Esophagus squamous epithelium (tissue), 5 donors: ENCODE measurements around the gene ST6GAL2. TPM values are rescaled to one million over a fixed set of nuclear protein-coding genes. Genes with fewer than 3 reads are reported as not detected.

Experiments used
- DNase-seq: peaks from one replicate; lab custom pipeline; 2025; lab: John Stamatoyannopoulos, UW
- H3K27ac ChIP-seq, 4 donors: fragments of 200-600 bp; sonication (generic); one replicate each; pipeline ENCODE4 v1.5.1; 2016 to 2019; ENCODE audit warnings: mild to moderate bottlenecking in 1 of 4
- H3K27me3 ChIP-seq, 4 donors: fragments of 200-600 bp; sonication (generic); 1 replicate in 3 of 4; 2 replicates in 1 of 4; pipeline versions ENCODE4 v1.5.1 to v1.6.0; 2017 to 2021; ENCODE audit warnings: antibody characterized with exemption in 1 of 4
- H3K36me3 ChIP-seq, 3 donors: fragments of 200-600 bp; sonication (generic); one replicate each; pipeline ENCODE4 v1.5.1; 2016 to 2019
- H3K4me1 ChIP-seq, 3 donors: fragments of 200-600 bp; sonication (generic); one replicate each; pipeline ENCODE4 v1.5.1; 2017 to 2019
- H3K4me3 ChIP-seq, 4 donors: fragments of 200-600 bp; sonication (generic); 1 replicate in 3 of 4; 2 replicates in 1 of 4; pipeline ENCODE4 v1.5.1; 2016 to 2019; ENCODE audit warnings: mild to moderate bottlenecking in 2 of 4, moderate library complexity in 1 of 4
- H3K9me3 ChIP-seq, 3 donors: fragments of 200-600 bp; sonication (generic); one replicate each; pipeline ENCODE4 v1.5.1; 2016 to 2019
- POLR2A ChIP-seq, 4 donors: fragments of 450-650 bp; IDR thresholded peaks; one replicate each; pipeline ENCODE4 v1.6.1; 2017; ENCODE audit warnings: antibody characterized with exemption in 4 of 4, mild to moderate bottlenecking in 4 of 4, moderate library complexity in 3 of 4
- WGBS, 2 donors: methylation state at CpG; one replicate each; pipeline ENCODE4 v1.1.5; 2018; 5-methylcytosine and 5-hydroxymethylcytosine counted together
- intact Hi-C: fragments of 100-400 bp; cut with DNase I; formaldehyde crosslinking; loops from one replicate; pipeline ENCODE4 v1.15.0; 2022
- total RNA-seq, 4 donors: library from RNA; depleted of rRNA; stranded (reverse); fragments of >200 nt; gene quantifications; one replicate each; pipeline ENCODE4 v1.1.0, GENCODE V29; 2016
- TF ChIP-seq, protein P1 (sequence below), 6 experiments: fragments of 450-650 bp in 4 of 6; fragments of 200-600 bp in 2 of 6; sonication (generic) in 2 of 6; IDR thresholded peaks; one replicate each; pipeline ENCODE4 v1.5.1; 2016 to 2019; ENCODE audit warnings: antibody characterized with exemption in 6 of 6, mild to moderate bottlenecking in 4 of 6, moderate library complexity in 4 of 6
- donor health status: DM: yes; HTN: yes; CAD: no.

The ST6GAL2 gene
- total RNA-seq, 4 donors from 2014 or later = 0.79 to 7.5 (median 4.4) TPM

GRCh38 chr2:106781196-106781595 is 104.8 kb downstream of the ST6GAL2 start:
- Histone ChIP-seq H3K4me1 (no peaks in the 10 kb centered on the region), H3K36me3 (no peaks in the 10 kb centered on the region), H3K4me3 (no peak overlapping the region), H3K9me3 (no peaks in the 10 kb centered on the region), H3K27ac (no peak overlapping the region), H3K27me3 (no peaks in the 10 kb centered on the region)
- intact Hi-C loops = no loop called here
- WGBS, 2 donors = 80 to 97% methylated on average over 2 to 3 of the region's 3 CpGs
- TF ChIP-seq POLR2A (IDR thresholded peaks at IDR 0.05) = no peak
- TF ChIP-seq, protein P1, sequence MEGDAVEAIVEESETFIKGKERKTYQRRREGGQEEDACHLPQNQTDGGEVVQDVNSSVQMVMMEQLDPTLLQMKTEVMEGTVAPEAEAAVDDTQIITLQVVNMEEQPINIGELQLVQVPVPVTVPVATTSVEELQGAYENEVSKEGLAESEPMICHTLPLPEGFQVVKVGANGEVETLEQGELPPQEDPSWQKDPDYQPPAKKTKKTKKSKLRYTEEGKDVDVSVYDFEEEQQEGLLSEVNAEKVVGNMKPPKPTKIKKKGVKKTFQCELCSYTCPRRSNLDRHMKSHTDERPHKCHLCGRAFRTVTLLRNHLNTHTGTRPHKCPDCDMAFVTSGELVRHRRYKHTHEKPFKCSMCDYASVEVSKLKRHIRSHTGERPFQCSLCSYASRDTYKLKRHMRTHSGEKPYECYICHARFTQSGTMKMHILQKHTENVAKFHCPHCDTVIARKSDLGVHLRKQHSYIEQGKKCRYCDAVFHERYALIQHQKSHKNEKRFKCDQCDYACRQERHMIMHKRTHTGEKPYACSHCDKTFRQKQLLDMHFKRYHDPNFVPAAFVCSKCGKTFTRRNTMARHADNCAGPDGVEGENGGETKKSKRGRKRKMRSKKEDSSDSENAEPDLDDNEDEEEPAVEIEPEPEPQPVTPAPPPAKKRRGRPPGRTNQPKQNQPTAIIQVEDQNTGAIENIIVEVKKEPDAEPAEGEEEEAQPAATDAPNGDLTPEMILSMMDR (IDR thresholded peaks at IDR 0.05) = no peak
- DNase-seq = no peak

- 64 to 67% methylated on average over 2 to 3 of the region's 3 CpGs for WGBS, 2 donors
- H3K36me3 ChIP-seq = no peaks in the 10 kb centered on the region
- no peaks in the 10 kb centered on the region for H3K9me3 ChIP-seq
- no peaks in the 10 kb centered on the region for H3K27me3 ChIP-seq
- TF ChIP-seq, protein P1 (IDR thresholded peaks at IDR 0.05) = no peak
- no peak for TF ChIP-seq POLR2A (IDR thresholded peaks at IDR 0.05)
- intact Hi-C loops = no loop called here
- no peaks in the 10 kb centered on the region for H3K4me1 ChIP-seq
- no peak overlapping the region for H3K27ac ChIP-seq
- no peak for DNase-seq
- H3K4me3 ChIP-seq = no peak overlapping the region
Measured at GRCh38 chr2:106771811-106772210, 114.2 kb downstream of the ST6GAL2 start.

GRCh38 chr2:106770986-106771385 is 115.0 kb downstream of the ST6GAL2 start:
- intact Hi-C loops = no loop called here
- DNase-seq = no peak
- no peaks in the 10 kb centered on the region for H3K36me3 ChIP-seq
- H3K4me1 ChIP-seq = no peaks in the 10 kb centered on the region
- H3K27me3 ChIP-seq = no peaks in the 10 kb centered on the region
- no peak overlapping the region for H3K27ac ChIP-seq
- 79 to 86% methylated on average over 2 of the region's 2 CpGs for WGBS, 2 donors
- no peak for TF ChIP-seq POLR2A (IDR thresholded peaks at IDR 0.05)
- TF ChIP-seq, protein P1 (IDR thresholded peaks at IDR 0.05) = no peak
- no peaks in the 10 kb centered on the region for H3K9me3 ChIP-seq
- no peak overlapping the region for H3K4me3 ChIP-seq

DNA sequence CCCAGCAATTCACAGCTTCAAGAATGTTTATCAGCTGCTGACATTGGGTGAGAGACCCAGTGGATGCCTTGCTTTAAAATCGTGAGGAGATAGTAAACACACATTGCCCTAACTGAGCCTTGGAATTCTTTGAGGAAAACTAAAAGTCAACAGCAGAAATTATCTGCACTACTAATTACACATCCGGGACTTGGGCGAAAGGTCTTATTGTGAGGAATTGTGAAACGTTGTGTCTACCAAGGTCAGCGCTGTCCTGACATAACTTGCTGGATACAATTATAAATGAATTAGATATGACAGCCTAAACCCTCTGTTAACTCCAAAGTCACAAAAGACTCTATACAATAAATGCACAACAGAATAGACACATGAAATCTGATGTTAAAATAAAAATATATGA is 121.4 kb downstream of the ST6GAL2 start:
- intact Hi-C loops = no loop called here
- H3K27me3 ChIP-seq = no peaks in the 10 kb centered on the region
- no peak for DNase-seq
- no peaks in the 10 kb centered on the region for H3K4me1 ChIP-seq
- no peak for TF ChIP-seq POLR2A (IDR thresholded peaks at IDR 0.05)
- TF ChIP-seq, protein P1 (IDR thresholded peaks at IDR 0.05) = no peak
- H3K4me3 ChIP-seq = no peak overlapping the region
- 59 to 66% methylated on average over 5 of the region's 5 CpGs for WGBS, 2 donors
- no peak overlapping the region for H3K27ac ChIP-seq
- H3K9me3 ChIP-seq = no peaks in the 10 kb centered on the region
- no peaks in the 10 kb centered on the region for H3K36me3 ChIP-seq

DNA sequence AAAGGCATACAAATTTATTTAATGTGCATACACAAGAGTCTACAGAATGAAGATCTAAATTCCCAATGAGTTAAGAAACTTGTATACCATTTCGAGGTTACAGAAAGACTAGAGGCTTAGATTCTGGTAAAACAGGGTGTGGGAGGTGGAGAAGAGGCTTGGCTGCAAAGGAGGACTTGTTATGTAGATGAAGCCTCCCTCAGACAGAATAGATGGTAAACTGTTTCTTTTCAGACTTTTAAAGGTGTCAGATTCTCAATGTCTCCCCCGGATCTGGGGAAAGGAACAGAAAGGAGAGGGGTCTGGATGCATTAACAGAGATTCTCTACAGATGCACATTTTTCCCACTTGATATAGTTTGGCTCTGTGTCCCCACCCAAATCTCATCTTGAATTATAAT is 126.0 kb downstream of the ST6GAL2 start:
- WGBS, 2 donors = 59 to 79% methylated on average over 2 of the region's 2 CpGs
- no peaks in the 10 kb centered on the region for H3K36me3 ChIP-seq
- H3K27me3 ChIP-seq = no peaks in the 10 kb centered on the region
- H3K27ac ChIP-seq = no peak overlapping the region
- no peak for DNase-seq
- no peak for TF ChIP-seq POLR2A (IDR thresholded peaks at IDR 0.05)
- TF ChIP-seq, protein P1 (IDR thresholded peaks at IDR 0.05) = no peak
- peaks cover 0 to 5% (median 0%) of the 10 kb centered on the region in 3 donors for H3K4me1 ChIP-seq
- no peaks in the 10 kb centered on the region for H3K9me3 ChIP-seq
- H3K4me3 ChIP-seq = no peak overlapping the region
- intact Hi-C loops = no loop called here
